HG03439 (cell line): ENCODE data around the gene ADGRE2.
"Not testable (repeated sequence)": the region's sequence is repeated elsewhere in the genome, so short reads cannot be mapped to it uniquely, and the experiment has no call there.

ENCODE experiments used
- ATAC-seq: cut with Tn5 transposase; IDR thresholded peaks from one replicate; pipeline ENCODE4 v1.9.1; 2021; ENCODE audit warnings: mild to moderate bottlenecking, moderate library complexity; ENCODE audit not compliant: unreplicated experiment

ADGRE2 gene

DNA sequence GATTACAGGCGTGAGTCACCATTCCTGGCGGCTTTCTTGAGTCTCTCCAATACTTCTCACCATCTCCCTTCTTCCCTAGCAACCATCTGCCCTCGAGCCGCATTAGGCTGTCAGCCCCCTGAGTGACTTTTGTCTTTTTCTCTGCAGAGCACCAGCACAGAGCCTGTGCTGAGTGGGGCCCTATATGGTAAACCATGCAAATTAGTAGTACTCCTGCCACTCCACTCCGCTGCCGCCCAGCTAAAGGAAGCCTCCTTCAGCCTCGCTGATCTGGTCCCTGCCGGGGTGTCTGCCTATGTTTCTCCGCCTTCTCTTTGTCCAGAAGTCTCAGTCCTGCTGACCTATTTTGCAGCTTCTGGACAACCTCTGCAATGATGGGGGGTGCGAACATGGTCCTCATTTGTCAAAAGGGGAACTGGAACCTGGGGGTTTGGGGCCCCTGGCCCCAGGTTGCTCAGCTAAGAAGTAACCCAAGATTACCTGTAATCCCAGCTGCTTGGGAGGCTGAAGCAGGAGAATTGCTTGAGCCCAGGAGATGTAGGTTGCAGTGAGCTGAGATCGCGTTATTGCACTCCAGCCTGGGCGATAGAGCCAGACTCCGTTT lies 2.4 kb upstream of the ADGRE2 start:
- not testable (repeated sequence) for ATAC-seq

GRCh38 chr19:14779151-14779550 lies 791 bp upstream of the ADGRE2 start:
- no peak for ATAC-seq

DNA sequence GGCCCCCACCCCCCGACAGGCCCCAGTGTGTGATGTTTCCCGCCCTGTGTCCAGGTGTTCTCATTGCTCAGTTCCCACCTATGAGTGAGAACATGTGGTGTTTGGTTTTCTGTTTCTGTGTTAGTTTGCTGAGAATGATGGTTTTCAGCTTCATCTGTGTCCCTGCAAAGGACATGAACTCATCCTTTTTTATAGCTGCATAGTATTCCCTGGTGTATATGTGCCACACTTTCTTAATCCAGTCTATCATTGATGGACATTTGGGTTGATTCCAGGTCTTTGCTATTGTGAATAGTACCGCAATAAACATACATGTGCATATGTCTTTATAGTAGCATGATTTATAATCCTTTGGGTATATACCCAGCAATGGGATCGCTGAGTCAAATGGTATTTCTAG lies 715 bp downstream of the ADGRE2 start:
- not testable (repeated sequence) for ATAC-seq

DNA sequence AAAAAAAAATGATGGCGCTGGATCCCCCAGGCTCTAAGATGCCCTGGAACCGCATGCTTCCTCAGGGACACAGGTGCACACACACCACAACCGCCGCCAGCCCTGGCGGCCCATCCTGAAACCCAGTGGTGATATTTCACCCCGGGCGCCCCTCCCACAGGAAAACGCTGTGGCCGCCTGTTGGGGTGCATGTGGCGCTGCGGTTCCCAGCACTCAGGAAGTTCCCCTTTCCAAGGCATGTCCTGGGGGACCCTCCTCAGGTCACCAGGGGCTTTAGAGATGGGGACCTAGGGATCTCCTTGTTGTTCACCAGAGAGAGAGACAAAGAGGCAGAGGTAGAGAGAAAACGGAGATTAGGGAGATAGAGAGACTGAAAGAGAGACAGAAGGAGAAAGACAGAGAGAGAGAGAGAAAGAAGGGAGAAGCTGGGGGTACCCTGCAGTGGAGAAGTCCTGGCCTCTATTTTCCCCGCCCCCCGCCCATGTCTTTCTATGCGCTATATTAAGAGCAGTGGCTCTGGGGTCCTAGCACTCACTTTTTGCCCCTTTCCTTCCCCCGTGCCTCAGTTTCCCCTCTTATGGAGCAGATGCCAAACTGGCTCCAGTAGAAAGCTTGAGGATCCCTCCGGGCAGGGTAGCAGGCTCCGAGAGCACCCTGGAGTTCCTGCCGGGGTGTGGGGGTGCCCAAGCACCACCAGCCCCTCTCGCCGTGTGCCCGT lies 2.3 kb downstream of the ADGRE2 start:
- ATAC-seq = no peak

GRCh38 chr19:14775326-14775725 lies 3.0 kb downstream of the ADGRE2 start:
- not testable (repeated sequence) for ATAC-seq

DNA sequence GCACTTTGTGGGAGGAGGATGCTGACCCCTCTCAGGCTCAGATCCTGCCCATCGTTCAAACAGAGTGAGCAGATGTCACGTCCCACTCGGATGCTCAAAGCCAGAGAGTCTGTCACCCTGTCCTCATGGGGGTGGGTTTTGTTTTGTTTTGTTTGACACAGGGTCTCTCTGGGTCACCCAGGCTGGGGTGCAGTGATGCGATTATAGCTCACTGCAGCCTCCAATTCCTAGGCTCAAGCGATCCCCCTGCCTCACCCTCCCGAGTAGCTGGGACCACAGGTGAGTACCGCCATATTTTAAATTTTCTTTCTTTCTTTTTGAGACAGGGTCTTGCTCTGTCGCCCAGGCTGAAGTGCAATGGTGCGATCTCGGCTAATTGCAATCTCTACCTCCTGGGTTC lies 4.0 kb downstream of the ADGRE2 start:
- ATAC-seq = no peak

DNA sequence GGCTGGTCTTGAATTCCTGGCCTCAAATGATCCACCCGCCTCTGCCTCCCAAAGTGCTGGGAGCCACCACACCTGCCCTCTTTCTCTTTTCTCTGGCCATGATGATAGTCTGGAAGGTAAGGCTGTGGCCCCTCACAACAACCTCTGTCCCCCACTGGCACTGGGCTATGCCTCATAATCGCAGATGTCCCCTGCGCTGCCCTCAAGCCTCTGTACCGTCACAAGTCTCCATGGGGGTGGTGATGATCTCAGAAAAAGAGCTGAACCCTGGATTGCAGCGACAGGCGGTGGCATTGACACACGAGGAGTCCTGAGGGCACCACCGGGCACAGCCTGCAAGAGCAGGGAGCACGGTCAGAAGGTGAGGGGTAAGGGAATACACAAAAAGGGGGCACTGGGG lies 4.6 kb downstream of the ADGRE2 start:
- not testable (repeated sequence) for ATAC-seq

- no peak for ATAC-seq
These were observed 5.4 kb downstream of the ADGRE2 start for GRCh38 chr19:14772995-14773394.

DNA sequence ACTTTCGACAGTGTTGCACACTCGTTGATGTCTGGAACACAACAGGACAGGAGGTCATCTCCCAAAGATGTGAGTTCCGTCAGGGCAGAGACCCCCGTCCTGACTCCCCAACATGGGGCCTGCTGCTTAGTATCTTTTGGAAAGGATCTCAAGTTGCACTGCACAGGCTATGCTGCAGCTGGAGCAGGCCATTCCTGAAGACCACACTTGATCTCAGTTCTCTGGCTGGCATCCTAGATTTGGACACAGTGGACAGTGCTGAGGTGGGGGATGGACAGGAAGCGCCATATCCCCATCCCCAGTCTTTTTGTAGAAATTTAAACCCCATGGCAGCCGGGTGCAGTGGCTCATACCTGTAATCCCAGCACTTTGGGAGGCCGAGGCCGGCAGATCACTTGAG lies 5.9 kb downstream of the ADGRE2 start:
- ATAC-seq = no peak

DNA sequence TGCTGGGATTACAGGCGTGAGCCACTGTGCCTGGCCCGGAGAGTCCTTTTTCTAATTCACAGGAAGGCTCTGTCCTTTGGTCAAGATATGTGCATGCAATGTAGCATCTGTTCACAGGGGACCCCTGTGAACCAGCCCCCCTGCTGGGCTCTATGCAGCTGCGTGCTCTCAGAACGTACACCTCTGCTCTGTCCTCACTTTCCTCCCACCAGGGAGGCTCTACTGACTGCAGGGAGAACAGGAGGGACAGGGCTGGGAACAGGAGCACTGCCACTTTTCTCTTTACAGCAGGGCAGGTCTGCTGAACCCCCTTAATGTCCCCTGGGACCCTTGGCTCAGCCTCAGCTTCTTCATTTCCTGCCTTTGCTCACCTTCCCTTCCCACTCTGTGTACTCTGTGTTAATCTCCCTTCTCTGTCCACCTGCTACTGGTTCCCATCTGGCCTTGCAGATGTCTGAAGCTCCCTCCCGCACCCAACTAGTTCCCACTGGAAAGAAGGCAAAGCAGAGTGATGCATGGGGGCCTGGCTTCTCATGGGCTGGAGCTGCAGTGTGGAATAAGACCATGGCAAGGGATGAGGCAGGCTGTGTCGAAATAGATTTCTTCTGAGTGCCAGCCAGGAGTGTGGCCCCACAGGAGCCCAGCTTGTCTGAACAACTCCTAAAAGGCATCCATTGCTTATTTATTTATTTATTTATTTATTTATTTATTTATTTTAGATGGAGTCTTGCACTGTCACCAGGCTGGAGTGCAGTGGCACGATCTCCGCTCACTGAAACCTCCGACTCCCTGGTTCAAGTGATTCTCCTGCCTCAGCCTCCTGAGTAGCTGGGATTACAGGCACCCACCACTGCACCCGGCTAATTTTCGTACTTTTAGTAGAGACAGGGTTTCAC lies 7.2 kb downstream of the ADGRE2 start:
- no peak for ATAC-seq

GRCh38 chr19:14770136-14770535 lies 8.2 kb downstream of the ADGRE2 start:
- ATAC-seq = no peak

- no peak for ATAC-seq
These were observed 9.2 kb downstream of the ADGRE2 start for GRCh38 chr19:14769201-14769600.

- no peak for ATAC-seq
These were observed 10.4 kb downstream of the ADGRE2 start for GRCh38 chr19:14768001-14768400.

GRCh38 chr19:14767466-14767971 lies 10.8 kb downstream of the ADGRE2 start:
- ATAC-seq = no peak

GRCh38 chr19:14765841-14766240 lies 12.5 kb downstream of the ADGRE2 start:
- not testable (repeated sequence) for ATAC-seq

DNA sequence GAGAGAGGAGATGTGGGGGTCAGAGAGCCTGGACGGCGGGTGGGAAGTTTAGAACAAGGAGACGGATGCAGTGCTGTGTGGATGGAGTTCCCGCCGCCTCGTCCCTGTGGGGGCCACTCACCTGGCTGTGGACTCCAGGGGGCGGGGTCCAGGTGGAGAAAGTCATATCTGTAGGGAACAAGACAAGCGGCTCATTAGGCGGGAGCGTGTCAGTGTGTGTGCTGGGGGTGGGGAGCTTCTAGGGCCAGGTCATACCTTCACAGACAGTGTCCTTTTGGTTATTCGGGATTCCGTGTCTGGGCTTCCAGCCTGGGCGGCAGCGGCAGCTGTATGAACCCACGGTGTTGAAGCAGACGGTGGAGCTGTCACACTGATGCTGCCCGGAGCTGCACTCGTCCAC lies 13.0 kb downstream of the ADGRE2 start:
- ATAC-seq = not testable (repeated sequence)

- ATAC-seq = no peak
These were observed 14.0 kb downstream of the ADGRE2 start for GRCh38 chr19:14764401-14764800.

- ATAC-seq = no peak
These were observed 14.7 kb downstream of the ADGRE2 start for GRCh38 chr19:14763497-14764145.

DNA sequence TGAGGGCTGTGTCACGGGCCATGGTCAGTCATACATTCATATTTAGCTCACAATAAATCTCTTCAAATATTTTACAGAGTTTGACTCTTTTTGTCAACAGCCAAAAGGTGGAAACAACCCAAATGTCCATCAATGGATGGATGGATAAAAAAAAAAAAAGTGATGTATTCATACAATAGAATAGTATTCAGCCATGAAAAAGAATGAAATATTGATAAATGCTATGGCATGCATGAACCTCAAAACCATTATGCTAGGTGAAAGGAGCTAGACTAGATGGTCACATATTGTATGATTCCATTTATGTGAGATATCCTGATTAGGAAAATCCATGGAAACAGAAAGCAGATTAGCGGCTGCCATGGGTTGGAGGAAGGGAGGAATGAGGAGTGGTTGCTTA lies 16.2 kb downstream of the ADGRE2 start:
- ATAC-seq = no peak

GRCh38 chr19:14761607-14762006 lies 16.8 kb downstream of the ADGRE2 start:
- no peak for ATAC-seq

GRCh38 chr19:14758816-14759215 lies 19.5 kb downstream of the ADGRE2 start:
- no peak for ATAC-seq
